Endometrial microvascular endothelial cells (primary cell): ENCODE results near the gene PCSK7. TPM values are rescaled to one million over a fixed set of nuclear protein-coding genes. Genes with fewer than 3 reads are reported as not detected.

ENCODE experiments used
- in situ Hi-C: cut with HindIII; loops from 2 replicates; pipeline ENCODE4 v1.10.0; 2017; ENCODE audit warnings: low sequenced_read_pairs, low pct_unique_long_range_greater_than_20kb; ENCODE audit errors: inconsistent ontology term
- total RNA-seq: library from RNA; depleted of rRNA; stranded (reverse); fragments of >200 nt; gene quantifications from one replicate; pipeline ENCODE4 v1.2.3, GENCODE V29; 2015; ENCODE audit errors: inconsistent ontology term

PCSK7 gene
- total RNA-seq, 1 donor from 2014 or later = 63.4 TPM

DNA sequence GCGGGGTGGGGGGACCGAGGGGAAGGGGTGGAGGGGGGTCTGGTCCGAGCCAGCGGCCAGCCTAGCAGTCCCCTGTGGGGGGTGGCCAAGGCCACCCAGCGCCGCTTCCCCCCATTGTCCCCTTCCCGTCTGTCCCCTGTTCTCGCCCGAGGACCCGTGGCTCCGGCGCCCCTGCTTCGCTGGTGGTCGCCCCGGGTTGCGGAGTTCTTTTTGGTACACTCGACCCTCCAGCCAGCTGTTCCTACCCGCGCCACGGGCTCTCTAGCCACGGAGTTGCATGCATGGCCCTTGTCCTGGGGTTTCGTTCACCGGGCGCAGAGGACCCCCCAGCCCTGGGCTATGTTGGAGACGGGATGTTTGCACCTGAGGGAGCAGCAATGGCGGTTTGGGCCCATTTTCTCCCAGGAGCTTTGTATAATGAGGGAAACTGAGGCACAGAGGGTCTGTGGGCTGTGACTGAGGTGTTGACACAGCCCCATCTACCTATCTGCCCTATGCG, 1.1 kb upstream of the PCSK7 start:
- in situ Hi-C loops = no loop called here

- in situ Hi-C loops = no loop called here
These were observed 412 bp upstream of the PCSK7 start, which contains the start of gene RNF214 for GRCh38 chr11:117232092-117232878. RNF214 (plus strand) TSS chr11:117232671; CDS start chr11:117234273, 1,602 bp downstream.

DNA sequence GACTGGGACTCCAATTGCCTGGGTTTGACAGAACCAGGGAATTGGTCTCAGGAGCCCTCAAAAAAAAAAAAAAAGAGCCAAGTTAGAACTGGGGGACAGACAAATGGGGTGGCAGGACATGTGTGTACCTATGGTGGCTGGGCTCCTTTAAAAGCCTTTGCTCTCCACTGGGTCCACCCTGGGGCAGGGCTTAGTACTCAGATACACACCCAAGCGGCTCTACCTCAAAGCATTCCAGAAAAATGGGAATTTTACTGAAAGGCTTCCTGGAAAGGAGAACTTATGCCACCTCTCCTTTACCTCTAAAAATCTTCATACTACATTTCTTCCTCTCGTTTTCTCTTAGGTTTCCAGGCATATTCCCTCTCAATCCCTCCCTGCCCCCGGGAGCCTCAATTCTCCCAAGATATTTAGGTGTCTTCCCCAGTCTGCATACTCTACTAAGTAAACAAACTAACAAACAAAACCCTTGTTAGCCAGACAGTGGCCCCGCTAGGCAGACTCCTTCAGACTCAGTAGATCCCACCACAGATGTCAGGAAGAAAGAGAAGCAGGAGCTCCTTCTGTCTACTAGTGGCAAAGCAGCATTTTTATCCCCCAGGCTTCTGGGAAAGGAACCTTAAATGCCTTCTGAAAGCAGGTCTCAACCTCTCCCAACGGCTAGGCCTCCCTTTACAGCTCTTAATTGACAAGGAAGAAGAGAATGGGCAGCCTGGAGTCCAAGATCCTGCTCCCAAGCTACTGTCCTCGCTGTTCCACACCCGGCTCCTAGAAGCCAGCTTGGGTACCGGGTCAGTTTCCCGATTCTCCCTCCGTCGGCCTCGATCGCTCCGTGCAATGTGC, 653 bp downstream of the PCSK7 start:
- in situ Hi-C loops = no loop called here

GRCh38 chr11:117230286-117230961, 1.4 kb downstream of the PCSK7 start:
- in situ Hi-C loops = no loop called here

- in situ Hi-C loops = loop anchor here (10.0 kb wide), 1 partner anchor 55 kb away; the partner anchor contains the start of gene SIDT2
These were observed 2.0 kb downstream of the PCSK7 start for GRCh38 chr11:117229931-117230285.

DNA sequence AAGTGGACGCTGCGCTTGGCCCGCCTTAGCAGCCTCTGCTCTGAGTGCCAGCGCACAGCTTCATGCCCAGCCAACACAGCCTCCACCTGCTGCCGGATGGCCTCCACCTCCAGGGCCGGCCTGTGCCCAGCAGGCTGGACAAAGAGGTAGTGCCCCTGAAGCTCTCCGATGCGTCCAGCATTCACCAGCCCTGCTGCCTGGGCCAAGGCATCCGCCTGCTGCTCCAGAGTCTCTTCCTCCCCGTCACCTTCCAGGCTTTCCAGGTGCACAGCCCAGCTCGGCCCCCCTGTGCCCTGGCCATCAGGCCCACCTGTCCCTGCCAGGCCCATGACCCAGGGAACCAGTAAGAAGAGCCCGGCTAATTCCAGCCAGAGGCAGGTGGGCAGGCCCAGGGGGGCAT, 2.5 kb downstream of the PCSK7 start:
- in situ Hi-C loops = loop anchor here (10.0 kb wide), 1 partner anchor 55 kb away; the partner anchor contains the start of gene SIDT2

DNA sequence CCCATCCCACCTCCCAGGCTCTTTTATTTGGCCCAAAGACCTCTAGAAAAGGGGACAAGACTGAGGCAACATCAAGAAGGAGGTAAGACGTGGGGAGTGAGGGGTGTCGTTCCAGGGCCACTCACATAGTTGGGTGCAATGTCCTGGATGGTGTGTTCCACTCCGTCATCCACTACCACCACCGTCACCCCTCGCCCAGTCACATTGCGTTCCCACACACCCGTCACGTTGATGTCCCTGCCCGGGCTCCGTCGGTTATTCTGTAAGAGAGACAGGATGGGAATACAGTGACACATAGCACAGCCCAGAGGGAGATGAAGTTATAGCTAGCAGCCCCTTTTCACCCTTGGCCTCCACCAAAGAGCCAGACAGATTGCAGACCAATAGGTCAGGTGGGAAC, 3.8 kb downstream of the PCSK7 start:
- in situ Hi-C loops = loop anchor here (10.0 kb wide), 1 partner anchor 53 kb away; the partner anchor contains the start of gene SIDT2

GRCh38 chr11:117226388-117227385, 5.2 kb downstream of the PCSK7 start:
- in situ Hi-C loops = loop anchor here (10.0 kb wide), 1 partner anchor 52 kb away; the partner anchor contains the start of gene SIDT2

- in situ Hi-C loops = loop anchor here (10.0 kb wide), 1 partner anchor 51 kb away; the partner anchor contains the start of gene SIDT2
These were observed 6.2 kb downstream of the PCSK7 start for GRCh38 chr11:117225553-117226170.

GRCh38 chr11:117223741-117224689, 7.9 kb downstream of the PCSK7 start:
- in situ Hi-C loops = loop anchor here (10.0 kb wide), 1 partner anchor 49 kb away; the partner anchor contains the start of gene SIDT2

DNA sequence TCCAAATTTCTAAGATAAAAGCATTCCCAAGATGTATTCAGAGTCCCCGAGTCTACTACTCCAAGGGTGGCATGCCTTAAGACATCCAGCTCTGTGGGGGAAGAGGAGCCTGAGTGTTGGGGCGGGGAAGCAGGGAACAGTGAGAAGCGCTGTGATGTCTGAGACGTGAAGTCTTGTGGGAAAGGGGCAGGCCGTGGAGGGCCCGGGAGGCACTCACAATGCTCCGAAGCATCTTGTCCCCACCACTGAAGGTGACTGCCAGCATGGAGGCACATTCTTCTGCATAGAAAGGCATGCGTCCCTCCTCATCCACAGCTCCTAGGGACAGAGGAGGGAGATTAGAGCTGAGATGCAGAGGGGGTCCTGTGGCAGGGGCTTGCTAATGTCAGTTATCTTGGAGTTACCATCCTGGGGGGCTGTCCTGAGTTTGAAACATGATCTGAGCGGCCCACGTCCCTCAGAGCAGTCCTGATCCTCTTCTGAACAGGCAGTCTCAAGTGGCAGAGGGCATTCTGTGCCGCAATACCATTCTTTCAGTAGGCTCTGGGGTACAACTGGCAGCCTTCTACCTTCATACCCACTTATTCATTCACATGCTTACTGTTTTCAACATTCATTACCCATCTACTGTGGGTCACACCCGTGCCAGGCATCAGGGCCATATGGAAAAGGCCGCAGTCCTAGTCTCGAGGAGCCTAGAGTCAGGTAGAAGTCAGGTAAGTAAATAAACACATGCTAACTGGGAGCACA, 8.7 kb downstream of the PCSK7 start:
- in situ Hi-C loops = loop anchor here (10.0 kb wide), 1 partner anchor 48 kb away; the partner anchor contains the start of gene SIDT2

DNA sequence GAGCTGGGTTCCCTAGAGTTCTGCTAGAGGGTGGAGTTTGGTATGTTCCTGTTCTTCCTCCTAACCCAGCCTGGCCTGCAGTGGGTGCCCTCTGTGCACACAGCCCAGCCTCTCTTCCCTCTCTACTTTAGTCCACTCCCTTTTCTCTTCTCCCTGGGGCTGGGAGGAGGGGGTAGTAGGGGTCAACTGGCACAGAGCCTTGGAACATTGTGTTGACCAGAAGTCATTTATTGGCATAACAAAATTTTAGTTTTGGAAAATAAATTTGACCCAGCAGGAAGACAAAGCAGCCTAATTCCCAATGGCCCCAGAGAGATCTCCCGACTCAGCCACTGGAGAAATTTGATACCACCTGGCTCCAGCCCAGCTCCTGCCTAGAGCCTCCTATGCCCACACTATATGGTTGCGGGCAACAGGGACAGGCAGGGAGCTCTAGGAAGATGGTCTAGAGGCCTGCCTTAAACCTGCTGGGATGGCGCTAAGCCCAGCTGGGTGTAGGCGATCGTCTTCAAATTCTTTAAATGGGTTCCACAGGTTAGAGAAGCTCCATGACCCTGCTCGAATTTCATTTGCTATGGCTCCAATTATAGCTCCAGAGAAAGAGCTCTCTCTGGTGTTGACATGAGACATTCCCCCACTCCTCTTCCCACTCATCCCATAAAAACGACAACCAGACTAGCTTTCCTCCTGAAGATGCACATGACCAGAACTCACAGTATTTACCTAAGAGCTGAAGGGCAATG, 9.9 kb downstream of the PCSK7 start:
- in situ Hi-C loops = loop anchor here (10.0 kb wide), 1 partner anchor 47 kb away; the partner anchor contains the start of gene SIDT2

GRCh38 chr11:117220999-117221774, 10.7 kb downstream of the PCSK7 start:
- in situ Hi-C loops = loop anchor here (10.0 kb wide), 1 partner anchor 46 kb away; the partner anchor contains the start of gene SIDT2

DNA sequence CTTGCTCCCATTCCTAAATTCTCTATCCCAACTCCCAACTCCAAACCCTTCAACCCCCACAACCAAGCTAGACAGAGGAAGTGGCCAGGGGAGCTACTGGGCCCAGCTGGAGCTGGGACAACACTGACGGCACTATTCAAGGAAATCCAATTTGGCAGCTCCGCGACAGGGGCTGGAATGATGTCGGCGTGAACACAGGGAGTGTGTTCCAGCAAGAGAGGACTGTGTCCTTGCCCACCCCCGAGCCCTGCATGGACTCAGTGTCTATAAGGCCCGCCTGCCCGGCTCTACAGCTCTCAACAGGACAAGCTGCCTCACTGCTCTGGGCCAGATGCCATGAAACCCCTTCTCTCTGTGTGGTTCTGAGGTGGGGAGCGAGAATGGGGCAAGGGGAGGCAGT, 11.3 kb downstream of the PCSK7 start:
- in situ Hi-C loops = loop anchor here (10.0 kb wide), 1 partner anchor 46 kb away; the partner anchor contains the start of gene SIDT2
